NCI-H2029 (cell line): Measurements from ENCODE around the gene EYS.

ENCODE experiments used
- DNase-seq: peaks from one replicate; lab custom pipeline; 2025; lab: John Stamatoyannopoulos, UW

The EYS gene

DNA sequence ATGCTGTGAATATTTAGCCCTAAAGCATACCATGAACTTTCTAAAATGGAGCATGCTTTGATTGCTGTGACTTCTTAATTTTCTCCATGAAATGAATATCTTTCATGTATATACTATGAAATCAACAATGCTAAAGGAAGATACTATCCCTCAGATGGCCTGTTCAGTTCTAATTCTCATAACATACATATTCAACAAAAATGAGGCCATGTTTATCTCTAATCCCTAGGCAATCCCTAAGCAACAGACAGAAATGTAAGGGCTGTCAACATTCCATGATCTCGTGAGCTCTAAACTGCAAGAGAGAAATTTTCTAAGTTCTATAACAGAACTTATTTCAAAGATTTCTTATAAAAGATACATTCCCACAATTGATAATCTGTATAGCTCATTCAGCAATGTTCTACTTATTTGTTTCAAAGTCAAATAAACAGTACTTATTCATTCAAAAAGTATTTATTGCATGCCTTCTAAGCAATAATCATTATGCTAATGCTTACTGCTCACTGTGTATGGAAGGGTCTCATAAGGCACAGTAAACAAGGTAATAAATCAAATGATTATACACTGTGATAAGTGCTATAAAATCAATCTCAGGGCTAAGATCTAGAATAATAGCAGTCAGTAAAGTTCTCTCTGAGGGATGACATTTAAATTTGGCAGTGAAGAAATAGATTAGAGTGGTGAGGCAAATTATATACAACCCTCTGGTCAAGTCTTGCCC lies 1578.6 kb downstream of the EYS start:
- DNase-seq: no peak

DNA sequence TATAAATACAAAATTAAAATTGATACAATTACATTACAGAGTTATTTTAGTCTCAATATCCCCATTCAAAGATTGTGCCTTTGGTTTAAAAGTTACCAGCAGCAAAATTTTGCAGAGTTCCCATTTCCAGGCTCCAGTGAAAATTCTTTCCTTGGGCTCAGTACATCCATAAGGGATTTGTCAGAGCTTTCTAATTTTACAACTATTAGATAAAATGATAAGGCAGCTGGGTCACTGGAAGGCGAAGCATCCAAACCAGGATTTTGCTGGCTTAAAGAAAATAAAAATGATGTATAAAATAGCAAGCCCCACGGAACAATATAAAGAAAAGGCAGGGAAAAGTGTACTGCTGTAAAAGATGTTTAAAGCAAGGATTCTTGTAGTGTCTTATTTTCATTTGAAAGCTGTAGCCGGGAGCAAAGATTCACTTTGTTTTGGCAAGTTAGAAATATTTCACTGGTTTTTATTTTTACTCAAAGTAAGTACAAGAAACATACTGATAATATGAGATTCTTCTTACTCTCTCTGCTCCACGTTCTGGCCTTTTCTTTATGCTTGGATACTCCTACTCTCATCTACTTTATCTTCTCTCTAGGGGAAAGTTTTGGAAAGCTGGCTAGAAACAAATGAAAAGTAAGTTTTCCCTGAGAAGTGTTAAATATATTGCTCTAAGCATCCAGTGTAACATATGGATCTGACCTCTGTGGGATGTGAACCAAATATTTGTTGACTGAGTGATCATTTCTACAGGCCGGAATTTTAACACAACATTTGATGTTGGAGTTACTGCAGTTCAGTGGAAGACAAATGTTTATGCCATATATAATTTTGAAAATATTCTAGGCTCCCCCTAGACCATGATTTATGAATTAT lies 1583.0 kb downstream of the EYS start:
- no peak for DNase-seq

DNA sequence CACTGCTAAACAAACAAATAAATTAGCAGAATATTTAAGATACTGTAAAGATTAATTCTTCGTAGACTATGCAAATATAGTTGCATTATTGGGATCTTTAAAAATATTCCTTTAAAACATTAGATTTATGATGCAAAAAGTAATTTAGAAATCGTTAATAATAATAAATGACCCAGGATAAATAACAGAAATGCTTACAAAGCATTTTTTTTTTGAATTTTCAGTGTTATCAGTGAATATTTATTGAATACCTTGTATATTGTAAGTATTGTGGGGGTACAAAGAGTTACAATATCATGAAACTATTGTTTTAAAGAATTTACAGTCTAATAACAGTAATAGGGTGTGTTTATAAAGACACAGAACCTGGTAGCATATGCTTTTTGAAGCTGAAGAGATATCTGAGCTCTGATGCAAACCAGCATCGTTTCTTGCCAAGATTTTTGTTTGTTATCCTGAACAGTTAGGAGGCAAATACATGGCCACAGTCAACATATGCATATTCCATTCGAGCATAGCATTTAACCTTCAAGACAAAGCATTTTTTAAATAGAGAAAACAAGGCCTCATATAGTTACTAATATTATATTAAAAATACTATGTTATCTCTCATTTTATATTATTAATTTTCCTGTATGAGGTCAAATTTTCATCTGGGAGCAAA lies 1584.2 kb downstream of the EYS start:
- DNase-seq: no peak

DNA sequence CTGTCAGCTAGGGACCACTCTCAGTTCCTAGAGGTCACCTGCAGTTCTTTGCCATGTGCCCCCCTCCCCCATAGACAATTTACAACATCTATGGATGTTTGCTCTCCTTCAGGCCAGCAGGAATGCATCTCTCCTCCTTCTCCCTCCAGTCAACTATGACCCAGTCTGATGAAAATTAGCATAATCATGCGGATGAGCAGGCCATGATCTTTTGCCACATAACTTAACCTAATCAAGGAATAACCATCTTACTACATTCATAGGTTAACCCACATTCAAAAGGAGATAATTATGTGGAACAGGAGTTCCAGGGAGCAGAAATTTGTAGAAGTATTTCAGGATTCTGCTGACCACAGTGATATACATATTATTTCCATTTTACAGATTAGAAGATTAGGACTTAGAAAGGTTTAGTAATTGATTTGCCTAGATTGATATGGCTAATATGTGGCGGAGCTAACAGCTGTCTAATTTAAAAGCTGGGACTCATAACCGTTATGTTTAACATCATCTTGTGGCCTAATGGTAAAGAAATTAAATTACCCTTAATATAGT lies 1585.9 kb downstream of the EYS start:
- no peak for DNase-seq

DNA sequence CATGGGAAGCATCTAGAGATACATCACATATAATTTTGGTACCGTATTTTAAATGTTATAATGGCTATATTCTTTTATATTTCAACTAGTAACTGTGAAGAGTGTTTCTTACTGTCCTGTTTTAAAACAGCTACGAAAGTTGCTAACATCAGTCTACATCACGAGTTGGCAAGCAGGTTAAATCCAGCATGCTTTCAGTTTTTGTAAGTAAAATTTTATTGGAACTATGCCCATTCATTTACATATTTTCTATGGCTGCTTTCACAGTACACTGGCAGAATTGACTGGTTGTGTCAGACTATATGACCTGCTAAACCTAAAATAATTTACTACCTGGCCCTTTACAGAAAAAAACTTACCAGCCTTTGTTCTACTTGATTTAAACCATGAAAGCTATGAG lies 1593.3 kb downstream of the EYS start:
- no peak for DNase-seq

DNA sequence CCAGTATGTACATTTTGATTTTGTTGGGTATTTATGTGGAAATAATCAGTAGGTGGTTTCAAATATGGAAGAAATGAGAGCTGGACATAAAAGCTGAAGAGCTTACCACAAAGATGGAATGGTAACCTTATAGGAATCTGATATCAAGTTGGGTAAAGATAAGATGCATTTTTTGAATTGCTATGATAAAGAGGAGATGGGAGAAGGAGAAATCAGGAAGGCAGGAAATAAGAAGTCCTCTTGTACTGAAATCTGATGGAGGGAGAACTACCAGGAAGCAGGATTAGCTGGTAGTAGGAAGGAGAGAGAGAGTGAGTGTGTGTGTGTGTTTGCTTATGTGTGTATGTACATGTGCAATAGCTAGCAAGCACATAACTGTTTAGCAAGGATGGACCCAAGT lies 1603.0 kb downstream of the EYS start:
- no peak for DNase-seq

DNA sequence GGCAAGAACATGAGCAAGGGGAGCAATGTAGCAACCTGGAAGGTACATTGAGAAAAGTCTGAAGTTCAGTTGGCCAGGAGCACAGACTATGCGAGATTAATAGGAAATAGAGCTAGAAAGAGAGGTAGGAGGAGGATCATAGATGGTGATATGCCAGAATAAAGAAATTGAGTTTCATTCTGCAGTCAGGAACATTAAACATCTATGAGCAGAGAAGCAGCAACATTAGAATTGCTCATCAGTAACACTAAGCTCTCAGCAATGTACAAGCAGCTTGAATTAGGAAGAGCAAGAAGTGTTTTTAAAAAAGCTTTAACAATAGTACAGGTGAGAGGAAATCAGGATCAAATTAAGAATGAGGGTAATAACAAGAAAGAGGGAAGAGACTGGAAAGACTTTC lies 1603.5 kb downstream of the EYS start:
- no peak for DNase-seq

DNA sequence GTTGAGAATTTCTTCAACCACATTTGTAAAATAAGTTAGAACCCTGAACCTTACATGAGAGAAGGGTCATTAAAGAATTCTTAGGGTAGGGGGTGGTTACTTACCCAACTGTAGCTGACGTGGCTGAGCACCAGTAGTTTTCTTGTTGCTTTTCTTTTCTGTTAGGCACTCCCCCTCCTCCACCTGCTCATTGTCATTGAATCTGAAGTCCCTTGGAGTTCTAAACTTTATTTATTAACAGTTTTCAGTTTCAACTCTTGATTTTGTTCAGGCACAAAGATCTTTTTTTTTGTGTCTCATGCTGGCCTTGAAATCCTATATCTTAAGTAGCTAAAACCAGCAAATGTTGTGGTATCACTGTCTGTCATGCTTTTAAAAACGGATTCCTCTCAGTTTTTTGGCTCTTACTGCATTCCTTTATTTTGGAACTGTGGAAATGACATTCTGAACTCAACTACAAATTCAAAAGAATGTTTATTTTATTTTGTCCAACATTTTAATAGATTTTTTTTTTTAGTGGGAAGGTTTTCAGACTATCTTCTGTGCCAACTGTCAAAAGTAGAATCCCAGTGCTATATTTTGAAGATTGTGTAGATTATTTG lies 1606.2 kb downstream of the EYS start:
- DNase-seq: no peak

DNA sequence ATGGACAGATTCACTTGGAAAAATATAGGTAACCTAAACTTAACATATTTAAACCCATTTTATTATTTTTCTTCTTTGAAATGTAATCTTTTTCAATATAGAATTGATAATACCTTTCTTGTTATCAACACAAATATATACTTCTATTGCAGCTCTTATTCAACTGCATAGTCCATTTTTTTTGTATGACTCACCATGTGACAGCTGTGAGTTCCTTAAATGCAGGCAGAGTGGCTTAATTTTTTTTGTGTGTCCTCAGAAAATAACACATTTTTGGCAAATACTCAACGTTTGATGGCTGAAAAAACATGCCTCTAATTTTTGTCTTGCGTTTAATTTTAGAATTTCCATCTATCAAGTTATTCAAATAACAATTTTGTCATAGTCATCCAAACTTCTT lies 1616.7 kb downstream of the EYS start:
- no peak for DNase-seq

DNA sequence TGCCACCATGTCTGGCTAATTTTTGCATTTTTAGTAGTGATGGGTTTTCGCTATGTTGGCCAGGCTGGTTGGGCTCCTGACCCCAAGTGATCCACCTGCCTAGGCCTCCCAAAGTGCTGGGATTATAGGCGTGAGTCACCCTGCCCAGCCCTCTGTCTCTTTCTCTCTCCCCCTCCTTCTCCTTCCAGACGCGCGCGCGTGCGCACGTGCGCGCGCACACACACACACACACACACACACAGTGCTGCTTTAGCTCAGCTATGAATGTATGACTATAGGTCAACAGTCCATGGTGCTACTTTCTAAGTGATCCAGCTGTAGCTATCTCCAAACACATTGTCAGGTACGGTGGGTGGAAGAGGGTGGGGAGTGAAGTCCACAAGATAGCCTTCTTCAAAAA lies 1621.9 kb downstream of the EYS start:
- DNase-seq: no peak

DNA sequence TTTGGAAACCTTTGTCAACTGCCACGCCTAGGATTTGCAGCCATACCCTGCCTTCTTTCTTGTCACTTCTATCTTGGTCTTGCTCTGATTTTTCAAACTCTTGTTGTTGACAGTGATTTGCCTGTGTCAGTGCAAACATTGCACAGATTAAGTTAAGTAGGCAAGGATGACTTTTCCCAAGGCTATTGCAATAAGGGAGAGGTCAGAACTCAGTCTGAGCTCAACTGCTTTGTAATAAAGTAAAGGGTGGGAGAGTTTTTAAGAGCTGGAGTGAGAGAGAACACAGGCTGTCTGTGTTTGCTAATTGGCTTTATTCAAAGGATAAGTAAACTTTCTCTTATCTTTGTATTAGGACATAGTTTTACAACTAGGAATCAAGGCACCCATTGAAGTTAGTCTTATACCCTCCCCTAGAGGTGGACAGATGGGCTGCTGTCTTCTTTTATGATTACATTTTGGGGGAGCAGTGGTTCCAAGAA lies 1622.8 kb downstream of the EYS start:
- DNase-seq: no peak

DNA sequence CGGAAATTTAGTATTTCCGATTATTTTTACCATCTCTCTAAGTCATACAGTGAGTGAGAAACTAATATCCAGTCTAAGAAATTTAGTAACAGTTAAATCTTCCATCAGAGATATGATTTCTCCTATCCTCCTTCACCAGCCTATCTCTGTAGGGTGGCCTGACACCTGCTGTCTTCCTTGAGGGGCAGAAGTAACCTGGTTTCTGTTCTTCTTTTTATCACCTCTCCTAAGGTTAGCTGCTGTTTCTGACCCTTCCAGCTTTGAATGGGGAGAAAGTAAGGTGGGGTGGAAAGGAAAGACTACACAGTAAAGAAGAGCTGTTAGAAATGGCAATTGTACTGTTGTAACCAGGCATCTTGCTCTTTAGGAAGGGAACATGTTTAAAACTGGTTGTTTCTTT lies 1623.8 kb downstream of the EYS start:
- no peak for DNase-seq

DNA sequence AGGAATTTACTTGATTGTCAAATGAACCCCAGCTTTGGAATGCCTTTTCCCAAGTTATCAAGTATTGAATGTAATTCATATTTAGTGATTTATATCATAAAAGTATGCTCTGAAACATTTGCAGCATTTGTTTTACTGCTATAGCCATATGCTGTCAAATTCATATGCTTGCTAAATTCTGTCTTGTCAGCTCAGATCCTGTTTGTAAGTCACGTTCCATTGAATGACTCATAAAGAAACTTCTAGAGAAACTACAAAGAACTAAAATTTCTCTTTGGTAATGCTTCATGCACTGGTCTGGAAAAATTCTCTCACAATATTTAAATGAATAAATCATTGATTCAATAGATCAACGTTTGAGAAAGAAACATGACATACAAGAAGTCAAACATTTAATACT lies 1625.6 kb downstream of the EYS start:
- DNase-seq: no peak

DNA sequence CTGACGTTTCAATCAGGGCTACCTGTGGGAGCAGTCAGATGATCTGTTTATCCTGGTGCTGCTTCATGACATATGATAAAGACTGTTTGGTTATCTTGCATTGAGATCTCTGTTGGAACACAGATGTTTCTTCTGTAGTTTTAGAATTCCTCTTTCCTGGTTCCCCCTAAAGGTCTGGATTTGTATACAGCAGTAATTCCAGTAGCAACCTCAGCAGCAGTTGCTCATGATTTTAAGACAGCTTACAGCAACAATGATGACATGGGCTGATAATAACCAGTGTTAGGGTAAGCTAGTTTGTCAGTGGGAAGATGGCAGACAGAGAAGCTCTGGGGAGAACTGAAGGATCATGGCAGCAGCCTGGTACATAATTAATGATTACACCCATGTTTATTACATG lies 1632.0 kb downstream of the EYS start:
- no peak for DNase-seq

DNA sequence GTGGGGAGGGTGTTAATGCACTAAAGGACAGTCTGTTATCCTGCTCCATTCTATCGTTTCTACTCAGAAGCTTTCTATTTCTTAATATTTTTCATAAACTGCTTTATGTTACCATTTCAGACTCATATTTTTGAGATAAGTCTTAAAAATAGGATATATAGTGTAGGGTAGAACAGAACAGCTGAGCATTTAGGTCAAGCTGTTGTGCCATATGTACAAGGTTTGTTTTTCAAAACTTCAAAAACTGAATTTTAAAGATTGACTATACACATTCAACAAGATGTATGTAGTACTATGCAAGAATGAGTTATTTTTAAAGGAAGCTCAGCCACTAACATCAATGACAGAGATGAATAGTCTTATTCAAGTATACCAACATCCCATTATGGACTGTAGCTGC lies 1634.3 kb downstream of the EYS start:
- DNase-seq: no peak

DNA sequence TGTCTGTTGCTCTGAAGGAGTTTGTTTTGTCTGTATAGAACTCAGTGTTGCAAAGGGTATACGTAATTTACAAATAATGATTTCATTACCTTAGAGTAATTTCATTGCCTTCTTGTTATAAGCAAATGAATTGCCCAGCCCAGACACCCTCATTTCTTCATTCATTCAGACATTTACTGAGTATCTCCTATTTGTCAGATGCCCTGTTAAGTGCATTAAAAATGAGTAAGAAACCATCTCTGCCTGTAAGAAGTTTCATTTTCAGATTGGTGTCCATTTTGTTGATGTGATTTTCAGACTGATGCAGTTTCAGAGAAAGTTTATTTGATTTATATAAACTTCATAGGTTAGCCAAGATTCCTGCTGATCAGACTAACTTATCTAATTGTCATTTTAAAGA lies 1642.1 kb downstream of the EYS start:
- no peak for DNase-seq

DNA sequence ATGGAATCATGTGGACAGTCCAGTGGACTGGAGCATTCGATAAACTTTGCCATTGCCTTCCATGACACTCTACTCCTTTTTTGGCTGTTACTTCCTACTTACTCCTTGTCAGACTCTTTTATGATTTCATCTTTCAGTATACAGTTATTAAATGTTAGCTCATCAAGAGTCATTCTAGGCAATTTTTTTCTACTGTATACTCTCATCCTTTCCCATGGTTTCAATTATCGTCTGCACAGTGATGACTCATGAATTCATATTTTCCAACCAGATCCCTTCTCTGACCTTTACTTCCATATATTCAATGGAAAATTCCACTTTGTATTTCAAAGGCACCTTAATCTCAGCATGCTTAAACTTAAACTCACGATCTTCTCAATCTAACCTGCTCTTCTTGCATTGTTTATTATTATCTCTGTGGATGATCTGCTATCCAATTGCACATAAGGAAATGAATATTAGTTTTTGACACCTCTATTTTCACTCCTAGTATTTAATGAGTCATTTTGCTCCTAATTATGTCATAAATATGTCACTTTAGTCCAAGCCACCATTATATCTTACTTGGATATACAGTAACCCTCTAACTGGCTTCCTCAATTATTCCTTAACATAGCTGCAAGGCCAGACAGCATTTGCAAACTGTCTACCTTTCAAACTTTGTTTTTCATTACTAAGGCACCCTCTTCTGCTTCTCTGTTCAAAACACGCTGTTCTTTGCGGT lies 1643.9 kb downstream of the EYS start:
- DNase-seq: no peak

DNA sequence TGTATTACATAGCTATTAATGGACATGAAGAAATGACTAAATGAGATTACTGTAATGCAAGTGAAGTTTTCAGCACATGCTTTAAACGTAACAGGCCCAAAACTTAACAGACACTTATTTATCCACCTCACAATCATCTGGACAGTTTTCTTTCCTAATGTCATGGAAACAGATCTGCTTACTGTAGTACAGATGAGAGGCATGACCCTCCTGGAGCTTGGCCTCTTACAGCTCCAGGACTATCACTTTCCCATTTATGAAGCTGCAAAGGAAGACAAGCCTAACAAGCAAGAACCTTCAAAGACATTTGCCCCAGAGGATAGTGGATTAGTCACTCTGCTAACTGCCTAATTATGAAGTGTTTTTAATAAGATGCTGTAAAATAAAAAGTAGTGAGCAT lies 1652.2 kb downstream of the EYS start:
- no peak for DNase-seq

DNA sequence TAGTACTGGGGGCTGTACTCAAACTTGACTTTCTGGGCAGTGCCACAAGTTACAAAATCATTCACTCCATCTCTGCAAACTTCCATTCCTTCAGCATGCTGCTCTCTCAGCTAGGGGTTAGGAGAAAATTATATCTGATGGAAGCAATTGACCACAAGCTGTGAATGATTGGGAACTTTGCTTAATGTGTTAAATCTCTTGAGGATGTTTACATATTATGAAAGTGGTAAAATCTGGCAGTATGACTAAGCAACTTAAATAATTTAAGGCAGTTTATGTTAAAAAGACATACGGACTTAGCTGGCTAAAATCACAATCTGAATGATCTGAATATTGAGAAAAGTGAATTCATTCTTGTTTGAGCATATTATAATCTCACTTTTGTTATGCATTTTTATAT lies 1656.4 kb downstream of the EYS start:
- no peak for DNase-seq

DNA sequence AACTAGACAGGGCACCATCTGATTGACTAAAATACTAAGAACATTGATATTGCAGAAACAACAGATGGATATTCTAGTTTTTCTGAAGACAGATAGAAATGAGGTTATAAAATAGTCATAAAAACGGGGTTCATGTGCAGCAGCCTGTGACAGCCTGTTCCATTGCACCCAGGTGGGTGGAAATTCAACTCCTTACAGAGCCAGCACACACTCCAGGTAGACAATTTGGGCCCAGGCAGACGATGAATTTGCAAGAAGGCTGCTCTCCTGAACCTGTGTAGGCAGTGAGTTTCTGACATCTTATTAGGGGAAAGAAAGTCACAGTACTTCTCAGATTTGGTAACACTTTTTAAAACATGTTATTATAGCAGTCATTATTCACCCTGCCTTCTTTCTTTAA lies 1657.3 kb downstream of the EYS start:
- no peak for DNase-seq

DNA sequence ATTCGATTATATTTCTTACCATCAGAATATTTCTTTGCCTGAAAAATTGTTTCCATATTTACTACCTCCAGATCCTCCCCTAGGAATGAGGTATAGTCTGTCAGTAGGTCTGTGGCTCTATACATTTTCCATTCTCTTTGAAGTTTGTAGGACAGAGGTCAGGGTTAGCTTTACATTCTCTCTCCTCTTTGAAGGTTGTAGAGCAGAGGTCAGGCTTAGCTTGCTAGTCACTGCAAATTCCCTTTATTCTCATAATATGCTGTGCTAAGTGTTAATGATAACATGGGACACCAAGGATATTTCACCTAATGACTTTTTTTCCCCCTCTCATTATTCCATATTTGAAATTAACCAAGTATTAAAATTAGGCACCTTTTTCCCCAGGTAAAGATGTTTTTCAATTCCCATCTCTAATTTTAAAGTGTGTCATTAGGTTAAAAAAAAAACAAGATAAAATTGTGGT lies 1660.2 kb downstream of the EYS start:
- no peak for DNase-seq
